ENCODE measurements around the gene ITGB6. TPM values are rescaled to one million over a fixed set of nuclear protein-coding genes. Genes with fewer than 3 reads are reported as not detected.

ITGB6 gene
- total RNA-seq, 1 donor from 2014 or later = not detected

DNA sequence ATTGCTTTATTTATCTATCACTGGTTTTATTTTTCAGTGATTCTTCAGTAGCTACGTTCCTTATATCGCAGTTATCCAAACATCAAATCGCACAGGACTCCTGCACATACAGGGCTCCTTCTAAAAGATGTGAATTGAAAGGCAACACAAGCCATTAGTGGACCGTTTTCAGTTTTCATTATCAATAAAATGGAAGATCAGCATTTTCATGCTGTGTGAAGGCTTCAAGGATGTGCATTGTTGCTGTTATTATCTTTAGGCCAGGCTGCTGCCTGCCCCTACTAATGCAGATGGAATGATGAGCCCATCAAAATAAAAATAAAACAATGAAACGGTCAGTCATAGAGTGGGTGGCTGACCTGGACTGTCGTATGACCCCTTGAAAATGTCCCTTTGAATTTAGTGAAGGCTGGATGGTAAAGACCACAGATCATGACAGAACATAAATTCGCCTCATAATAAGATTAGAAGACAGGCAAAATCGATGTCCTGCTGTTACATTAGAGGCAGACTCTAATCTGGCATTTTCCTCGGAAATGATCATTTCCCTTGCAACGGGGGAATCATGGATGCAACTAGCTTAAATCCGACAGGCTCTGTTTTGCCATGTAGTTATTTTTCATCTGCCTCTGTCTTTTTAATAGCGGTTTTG, 32.9 kb downstream of the ITGB6 start:
- no peak overlapping the region for H3K27ac Mint-ChIP-seq (ENCODE audit: unreplicated experiment)
- H3K9me3 Mint-ChIP-seq = no peaks in the 10 kb centered on the region
- no peaks in the 10 kb centered on the region for H3K4me1 Mint-ChIP-seq
- H3K36me3 Mint-ChIP-seq (ENCODE audit: low read depth) = no peaks in the 10 kb centered on the region
- no peak overlapping the region for H3K4me3 Mint-ChIP-seq
- DNase-seq (ENCODE audit: low read depth, low spot score) = no peak
- TF ChIP-seq, protein P1, sequence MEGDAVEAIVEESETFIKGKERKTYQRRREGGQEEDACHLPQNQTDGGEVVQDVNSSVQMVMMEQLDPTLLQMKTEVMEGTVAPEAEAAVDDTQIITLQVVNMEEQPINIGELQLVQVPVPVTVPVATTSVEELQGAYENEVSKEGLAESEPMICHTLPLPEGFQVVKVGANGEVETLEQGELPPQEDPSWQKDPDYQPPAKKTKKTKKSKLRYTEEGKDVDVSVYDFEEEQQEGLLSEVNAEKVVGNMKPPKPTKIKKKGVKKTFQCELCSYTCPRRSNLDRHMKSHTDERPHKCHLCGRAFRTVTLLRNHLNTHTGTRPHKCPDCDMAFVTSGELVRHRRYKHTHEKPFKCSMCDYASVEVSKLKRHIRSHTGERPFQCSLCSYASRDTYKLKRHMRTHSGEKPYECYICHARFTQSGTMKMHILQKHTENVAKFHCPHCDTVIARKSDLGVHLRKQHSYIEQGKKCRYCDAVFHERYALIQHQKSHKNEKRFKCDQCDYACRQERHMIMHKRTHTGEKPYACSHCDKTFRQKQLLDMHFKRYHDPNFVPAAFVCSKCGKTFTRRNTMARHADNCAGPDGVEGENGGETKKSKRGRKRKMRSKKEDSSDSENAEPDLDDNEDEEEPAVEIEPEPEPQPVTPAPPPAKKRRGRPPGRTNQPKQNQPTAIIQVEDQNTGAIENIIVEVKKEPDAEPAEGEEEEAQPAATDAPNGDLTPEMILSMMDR (conservative IDR thresholded peaks at IDR 0.05) = no peak
- H3K27me3 Mint-ChIP-seq (ENCODE audit: low read depth) = no peaks in the 10 kb centered on the region

DNA sequence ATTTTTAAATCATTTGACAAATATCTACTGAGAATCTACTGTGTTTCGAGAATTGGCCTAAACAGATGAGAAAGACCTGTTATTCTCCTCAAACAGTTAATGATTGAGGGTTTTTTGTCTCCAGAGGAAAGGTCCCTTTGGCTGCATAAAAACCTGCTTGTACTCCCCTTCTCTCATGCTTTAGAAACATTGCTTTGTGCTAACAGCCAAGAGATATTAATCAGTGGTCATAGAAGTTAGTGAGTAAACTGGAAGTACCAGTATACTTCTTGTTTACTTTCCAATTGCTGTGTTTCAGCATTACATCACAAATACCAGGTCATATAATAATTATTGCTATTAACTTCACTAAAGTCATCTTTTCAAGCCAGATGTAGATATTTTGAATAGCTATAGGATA, 34.1 kb downstream of the ITGB6 start:
- H3K27me3 Mint-ChIP-seq (ENCODE audit: low read depth) = no peaks in the 10 kb centered on the region
- TF ChIP-seq, protein P1 (conservative IDR thresholded peaks at IDR 0.05) = no peak
- no peaks in the 10 kb centered on the region for H3K36me3 Mint-ChIP-seq (ENCODE audit: low read depth)
- DNase-seq (ENCODE audit: low read depth, low spot score) = no peak
- H3K27ac Mint-ChIP-seq (ENCODE audit: unreplicated experiment) = no peak overlapping the region
- H3K4me3 Mint-ChIP-seq = no peak overlapping the region
- no peaks in the 10 kb centered on the region for H3K9me3 Mint-ChIP-seq
- no peaks in the 10 kb centered on the region for H3K4me1 Mint-ChIP-seq

DNA sequence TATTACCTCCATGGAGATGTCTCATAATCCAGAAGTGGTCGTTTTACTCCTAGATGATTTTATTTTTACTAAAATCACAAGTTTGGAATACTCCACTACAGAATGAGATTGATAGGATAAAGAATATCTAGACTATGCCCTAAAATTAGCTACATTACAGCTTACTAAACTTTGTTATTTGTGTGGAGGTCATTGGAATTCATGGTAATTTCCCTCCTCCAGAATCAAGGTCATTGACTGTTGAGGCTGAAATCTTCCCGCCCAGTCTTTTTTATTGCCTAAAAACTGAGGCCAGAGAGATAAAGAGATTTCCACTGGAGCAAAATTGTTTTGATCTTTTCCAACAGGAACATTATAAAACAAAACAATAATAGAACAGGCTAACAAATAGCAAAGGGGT, 35.0 kb downstream of the ITGB6 start:
- TF ChIP-seq, protein P1 (conservative IDR thresholded peaks at IDR 0.05) = no peak
- Mint-ChIP-seq H3K9me3 (no peaks in the 10 kb centered on the region), H3K4me3 (no peak overlapping the region), H3K27me3 (ENCODE audit: low read depth) (no peaks in the 10 kb centered on the region), H3K27ac (ENCODE audit: unreplicated experiment) (no peak overlapping the region), H3K36me3 (ENCODE audit: low read depth) (no peaks in the 10 kb centered on the region), H3K4me1 (no peaks in the 10 kb centered on the region)
- DNase-seq (ENCODE audit: low read depth, low spot score) = no peak

DNA sequence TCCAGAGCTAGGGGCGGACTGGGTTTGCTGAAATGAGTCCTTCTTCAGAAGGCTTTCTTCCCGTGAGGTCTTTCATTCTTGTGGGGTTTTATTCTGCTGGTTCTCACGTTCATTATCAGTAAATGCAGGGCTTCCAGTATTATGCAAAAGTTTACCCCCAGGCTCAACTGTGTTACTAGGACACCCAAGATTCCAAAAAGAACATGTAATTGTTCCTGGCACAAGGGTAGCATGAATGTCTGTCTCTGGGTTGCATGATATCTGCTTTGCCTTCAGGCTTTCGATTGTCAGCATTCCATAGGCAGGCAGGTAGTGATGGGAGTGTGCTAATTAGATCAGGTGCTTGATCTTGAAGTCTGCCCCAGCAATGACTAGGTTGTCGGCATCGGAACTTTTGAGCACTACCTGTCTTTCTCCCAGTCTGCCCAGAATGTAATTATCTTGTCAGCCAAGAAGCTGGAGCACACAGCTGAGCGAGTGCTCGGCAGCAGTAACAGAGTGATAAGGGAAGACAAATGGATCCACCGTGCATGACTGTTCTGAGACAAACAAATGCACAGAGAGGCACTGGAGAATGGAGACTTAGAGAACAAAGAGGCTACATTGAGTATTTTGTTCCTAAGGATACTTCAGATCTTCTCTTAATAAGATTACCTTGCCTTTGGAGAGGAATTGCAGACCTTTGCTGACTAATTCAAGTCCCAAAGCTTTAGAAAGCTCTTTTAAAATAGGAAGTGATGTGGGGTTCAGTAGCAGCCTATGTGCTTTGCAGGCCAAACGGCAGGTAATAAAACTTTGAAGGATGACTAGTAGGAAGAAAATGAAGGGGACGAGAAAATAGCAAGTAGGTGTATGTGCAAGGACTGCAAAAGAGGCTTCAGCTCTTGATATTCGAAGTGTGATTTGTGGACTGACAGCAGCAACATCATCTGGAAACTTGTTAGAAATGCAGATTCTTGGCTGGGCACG, 41.9 kb downstream of the ITGB6 start:
- Mint-ChIP-seq H3K4me3 (no peak overlapping the region), H3K4me1 (peaks cover 14% of the 10 kb centered on the region), H3K36me3 (ENCODE audit: low read depth) (no peaks in the 10 kb centered on the region), H3K27me3 (ENCODE audit: low read depth) (no peaks in the 10 kb centered on the region), H3K27ac (ENCODE audit: unreplicated experiment) (no peak overlapping the region), H3K9me3 (no peaks in the 10 kb centered on the region)
- no peak for DNase-seq (ENCODE audit: low read depth, low spot score)
- TF ChIP-seq, protein P1 (conservative IDR thresholded peaks at IDR 0.05) = no peak

DNA sequence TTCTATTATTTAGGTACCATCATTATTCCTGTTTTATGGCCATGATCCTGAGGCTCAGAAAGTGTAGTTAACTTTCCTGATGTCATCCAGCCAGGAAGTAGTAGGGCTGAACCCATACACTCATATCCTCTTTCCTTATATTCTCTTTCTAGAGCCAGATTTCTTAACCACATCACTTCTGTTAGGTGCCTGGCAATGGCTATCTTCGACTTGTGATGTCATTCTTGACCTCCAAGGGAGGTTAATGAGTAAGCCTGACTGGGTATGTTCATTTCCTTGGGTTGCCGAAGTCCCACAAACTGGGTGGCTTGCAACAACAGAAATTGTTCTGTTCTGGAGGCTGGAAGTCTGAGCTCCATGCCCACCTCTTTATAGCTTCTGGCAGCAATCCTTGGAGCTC, 43.4 kb downstream of the ITGB6 start:
- no peak overlapping the region for H3K27ac Mint-ChIP-seq (ENCODE audit: unreplicated experiment)
- TF ChIP-seq, protein P1 (conservative IDR thresholded peaks at IDR 0.05) = no peak
- no peak overlapping the region for H3K4me3 Mint-ChIP-seq

More for the DNA sequence above, 43.4 kb downstream of the ITGB6 start:
- Mint-ChIP-seq H3K36me3 (ENCODE audit: low read depth) (peaks cover 4% of the 10 kb centered on the region), H3K9me3 (peaks cover 3% of the 10 kb centered on the region), H3K4me1 (peaks cover 14% of the 10 kb centered on the region), H3K27me3 (ENCODE audit: low read depth) (no peaks in the 10 kb centered on the region)
- no peak for DNase-seq (ENCODE audit: low read depth, low spot score)
